LNCaP clone FGC (cell line): ENCODE data around the gene GLTP.

ENCODE experiments used
- DNase-seq: peaks from one replicate; pipeline ENCODE4 v3.0.0-alpha.2; 2011; ENCODE audit warnings: low read depth
- H3K4me3 ChIP-seq: 2 replicates; pipeline ENCODE4 v1.5.1; 2011; ENCODE audit warnings: mild to moderate bottlenecking, low read depth, low read length, control low read depth
- CTCF ChIP-seq: IDR thresholded peaks from 2 replicates; pipeline ENCODE4 v1.5.1; 2012; ENCODE audit warnings: mild to moderate bottlenecking; ENCODE audit not compliant: control insufficient read depth, insufficient read depth; ENCODE audit errors: extremely low read depth

GLTP gene

GRCh38 chr12:109816870-109817269, 63.5 kb downstream of the GLTP start:
- H3K4me3 ChIP-seq, result no peak overlapping the region
- no peak for TF ChIP-seq CTCF
- no peak for DNase-seq

GRCh38 chr12:109815757-109816617, 64.4 kb downstream of the GLTP start:
- H3K4me3 ChIP-seq, result no peak overlapping the region
- TF ChIP-seq CTCF, result no peak
- DNase-seq, result no peak

- no peak for DNase-seq
- no peak overlapping the region for H3K4me3 ChIP-seq
- TF ChIP-seq CTCF, result no peak
These were observed 65.1 kb downstream of the GLTP start for GRCh38 chr12:109815225-109815624.

GRCh38 chr12:109814600-109815150, 65.7 kb downstream of the GLTP start:
- H3K4me3 ChIP-seq, result no peak overlapping the region
- TF ChIP-seq CTCF, result no peak
- DNase-seq, result no peak

GRCh38 chr12:109813810-109814416, 66.4 kb downstream of the GLTP start:
- H3K4me3 ChIP-seq, result no peak overlapping the region
- no peak for DNase-seq
- no peak for TF ChIP-seq CTCF

GRCh38 chr12:109811624-109811995, 68.7 kb downstream of the GLTP start:
- H3K4me3 ChIP-seq, result no peak overlapping the region
- no peak for DNase-seq
- TF ChIP-seq CTCF, result no peak
